GM18526 (cell line): ENCODE data around the gene MAN1A2.
A peak's percentile ranks its signal among the peaks of the same experiment; 100 is the strongest.

Experiments
- POLR2A ChIP-seq: IDR thresholded peaks from 3 replicates; pipeline ENCODE4 v1.6.1; 2011; ENCODE audit not compliant: insufficient read length; ENCODE audit errors: extremely low read depth

Gene MAN1A2

GRCh38 chr1:117359561-117360289, 7.5 kb upstream of the MAN1A2 start:
- TF ChIP-seq POLR2A: no peak

GRCh38 chr1:117362986-117363385, 4.3 kb upstream of the MAN1A2 start:
- no peak for TF ChIP-seq POLR2A

GRCh38 chr1:117363571-117364048, 3.6 kb upstream of the MAN1A2 start:
- no peak for TF ChIP-seq POLR2A

GRCh38 chr1:117364240-117364639, 3.0 kb upstream of the MAN1A2 start:
- TF ChIP-seq POLR2A: no peak

GRCh38 chr1:117365350-117366176, 1.7 kb upstream of the MAN1A2 start:
- no peak for TF ChIP-seq POLR2A

GRCh38 chr1:117366177-117367045, 838 bp upstream of the MAN1A2 start:
- TF ChIP-seq POLR2A: peak; percentile 66

- no peak for TF ChIP-seq POLR2A
Measured at GRCh38 chr1:117368116-117369108, 1.2 kb downstream of the MAN1A2 start.

- TF ChIP-seq POLR2A: no peak
Measured at GRCh38 chr1:117370071-117370470, 2.8 kb downstream of the MAN1A2 start.

- no peak for TF ChIP-seq POLR2A
Measured at GRCh38 chr1:117370509-117370908, 3.3 kb downstream of the MAN1A2 start.

GRCh38 chr1:117371441-117372151, 4.3 kb downstream of the MAN1A2 start:
- TF ChIP-seq POLR2A: no peak

GRCh38 chr1:117372863-117373412, 5.7 kb downstream of the MAN1A2 start:
- no peak for TF ChIP-seq POLR2A

- no peak for TF ChIP-seq POLR2A
Measured at GRCh38 chr1:117373932-117374331, 6.7 kb downstream of the MAN1A2 start.

GRCh38 chr1:117375327-117375726, 8.1 kb downstream of the MAN1A2 start:
- no peak for TF ChIP-seq POLR2A
